GM23338 (cell line): ENCODE measurements around the gene SNRNP25.

Experiments used
- CTCF ChIP-seq, 2 experiments: fragments of 200-600 bp in 1 of 2; sonication (generic) in 1 of 2; conservative IDR thresholded peaks; 2 replicates each; pipeline versions ENCODE4 v1.5.1 to v1.6.1; 2016 to 2017; ENCODE audit warnings: antibody characterized with exemption in 2 of 2, low read depth in 2 of 2, mild to moderate bottlenecking in 2 of 2, moderate library complexity in 1 of 2
- EZH2 ChIP-seq: fragments of 200-600 bp; sonication (generic); IDR thresholded peaks from one replicate; pipeline ENCODE4 v1.8.0; 2017; ENCODE audit warnings: antibody characterized with exemption, mild to moderate bottlenecking, low read depth; ENCODE audit not compliant: unreplicated experiment
- EZH2phosphoT487 ChIP-seq: fragments of 200-600 bp; sonication (generic); IDR thresholded peaks from one replicate; pipeline ENCODE4 v1.8.1; 2018; ENCODE audit warnings: antibody characterized with exemption; ENCODE audit not compliant: unreplicated experiment
- STAT1 ChIP-seq: IDR thresholded peaks from one replicate; pipeline ENCODE4 v1.6.1; 2016; ENCODE audit warnings: antibody characterized with exemption; ENCODE audit not compliant: unreplicated experiment

DNA sequence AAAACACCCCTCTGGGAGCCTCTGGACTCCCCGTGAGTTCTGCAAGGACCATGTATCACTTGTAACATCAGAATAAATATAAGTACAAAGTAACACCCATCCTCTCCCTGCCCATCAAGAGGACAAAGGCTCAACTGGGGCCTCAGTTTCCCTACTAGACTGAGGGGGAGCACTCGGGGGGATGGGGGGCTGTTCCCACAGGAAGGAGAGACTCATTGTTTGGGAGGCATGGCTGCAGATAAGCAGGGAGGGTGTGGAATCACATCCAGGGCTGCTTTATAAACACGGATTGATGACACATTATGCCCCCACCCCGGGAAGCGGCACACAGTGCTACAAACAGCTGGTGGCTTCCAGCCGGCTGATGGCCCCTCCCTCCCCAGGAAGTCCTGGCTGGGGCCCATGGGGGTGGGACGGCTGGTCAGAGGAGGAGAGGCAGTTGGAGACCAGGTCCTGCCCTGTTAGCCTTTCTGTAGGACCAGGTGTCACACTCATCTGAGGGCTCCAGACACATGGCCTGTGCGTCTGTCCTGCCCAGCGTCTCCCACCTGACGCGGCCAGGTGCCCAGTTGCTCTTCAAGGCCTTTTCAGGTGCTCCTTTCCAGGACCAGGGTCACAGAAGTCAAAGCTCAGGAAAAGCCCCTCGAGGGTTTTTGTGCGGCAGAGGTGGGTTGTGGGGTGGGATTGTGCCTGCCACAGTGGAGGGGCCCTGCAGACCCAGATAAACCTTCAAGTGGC is 23.1 kb downstream of the SNRNP25 start:
- no peak for TF ChIP-seq CTCF (conservative IDR thresholded peaks at IDR 0.05; ENCODE audit: low read depth in 2 of 2)
- no peak for TF ChIP-seq STAT1
- no peak for TF ChIP-seq EZH2
- no peak for TF ChIP-seq EZH2phosphoT487
